Measurements from ENCODE around the gene CHDH. TPM values are rescaled to one million over a fixed set of nuclear protein-coding genes. Genes with fewer than 3 reads are reported as not detected.

CHDH gene
- total RNA-seq, 1 donor from 2014 or later: 17.7 TPM

DNA sequence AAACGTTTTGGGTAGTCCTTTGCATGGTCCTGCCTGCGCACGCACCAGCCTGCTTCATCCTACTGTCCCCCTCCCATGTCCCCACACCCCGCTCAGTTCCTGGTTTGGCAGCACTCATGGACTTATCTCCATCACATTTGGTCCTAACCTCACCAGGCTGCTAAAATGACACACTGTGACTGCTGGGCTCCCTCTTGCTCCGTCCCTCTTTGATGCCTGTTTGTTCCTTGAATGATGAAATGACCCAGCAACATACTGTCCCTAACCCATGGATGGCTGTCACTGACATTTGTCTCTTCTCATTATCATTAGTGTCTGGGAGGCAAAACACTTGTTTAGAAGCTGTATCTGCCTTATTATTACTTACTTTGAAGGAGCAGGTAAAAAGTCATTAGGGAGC, 80.5 kb downstream of the CHDH start:
- H3K36me3 Mint-ChIP-seq (ENCODE audit: insufficient read depth): no peaks in the 10 kb centered on the region
- peaks cover 7% of the 10 kb centered on the region for H3K27me3 Mint-ChIP-seq
- no peak overlapping the region for H3K4me3 Mint-ChIP-seq (ENCODE audit: low read depth)
- H3K4me1 Mint-ChIP-seq (ENCODE audit: low read depth): no peaks in the 10 kb centered on the region
- no peak for DNase-seq (ENCODE audit: low spot score, unreplicated experiment)
- H3K9me3 Mint-ChIP-seq (ENCODE audit: low read depth): no peaks in the 10 kb centered on the region
- TF ChIP-seq, protein P1, sequence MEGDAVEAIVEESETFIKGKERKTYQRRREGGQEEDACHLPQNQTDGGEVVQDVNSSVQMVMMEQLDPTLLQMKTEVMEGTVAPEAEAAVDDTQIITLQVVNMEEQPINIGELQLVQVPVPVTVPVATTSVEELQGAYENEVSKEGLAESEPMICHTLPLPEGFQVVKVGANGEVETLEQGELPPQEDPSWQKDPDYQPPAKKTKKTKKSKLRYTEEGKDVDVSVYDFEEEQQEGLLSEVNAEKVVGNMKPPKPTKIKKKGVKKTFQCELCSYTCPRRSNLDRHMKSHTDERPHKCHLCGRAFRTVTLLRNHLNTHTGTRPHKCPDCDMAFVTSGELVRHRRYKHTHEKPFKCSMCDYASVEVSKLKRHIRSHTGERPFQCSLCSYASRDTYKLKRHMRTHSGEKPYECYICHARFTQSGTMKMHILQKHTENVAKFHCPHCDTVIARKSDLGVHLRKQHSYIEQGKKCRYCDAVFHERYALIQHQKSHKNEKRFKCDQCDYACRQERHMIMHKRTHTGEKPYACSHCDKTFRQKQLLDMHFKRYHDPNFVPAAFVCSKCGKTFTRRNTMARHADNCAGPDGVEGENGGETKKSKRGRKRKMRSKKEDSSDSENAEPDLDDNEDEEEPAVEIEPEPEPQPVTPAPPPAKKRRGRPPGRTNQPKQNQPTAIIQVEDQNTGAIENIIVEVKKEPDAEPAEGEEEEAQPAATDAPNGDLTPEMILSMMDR (IDR thresholded peaks at IDR 0.05; ENCODE audit: unreplicated experiment): no peak
- H3K27ac Mint-ChIP-seq: no peak overlapping the region

- H3K4me3 Mint-ChIP-seq (ENCODE audit: low read depth): no peak overlapping the region
- H3K27ac Mint-ChIP-seq: no peak overlapping the region
- TF ChIP-seq, protein P1 (IDR thresholded peaks at IDR 0.05; ENCODE audit: unreplicated experiment): no peak
- peaks cover under 1% of the 10 kb centered on the region for H3K4me1 Mint-ChIP-seq (ENCODE audit: low read depth)
- H3K27me3 Mint-ChIP-seq: peaks cover 5% of the 10 kb centered on the region
- no peaks in the 10 kb centered on the region for H3K36me3 Mint-ChIP-seq (ENCODE audit: insufficient read depth)
- no peak for DNase-seq (ENCODE audit: low spot score, unreplicated experiment)
- H3K9me3 Mint-ChIP-seq (ENCODE audit: low read depth): no peaks in the 10 kb centered on the region
Measured at GRCh38 chr3:53764026-53764775, 82.0 kb downstream of the CHDH start.

GRCh38 chr3:53763353-53763752, 82.9 kb downstream of the CHDH start:
- Mint-ChIP-seq H3K27me3 (no peaks in the 10 kb centered on the region), H3K4me3 (ENCODE audit: low read depth) (no peak overlapping the region), H3K9me3 (ENCODE audit: low read depth) (no peaks in the 10 kb centered on the region), H3K36me3 (ENCODE audit: insufficient read depth) (no peaks in the 10 kb centered on the region), H3K27ac (no peak overlapping the region), H3K4me1 (ENCODE audit: low read depth) (peaks cover 3% of the 10 kb centered on the region)
- TF ChIP-seq, protein P1 (IDR thresholded peaks at IDR 0.05; ENCODE audit: unreplicated experiment): no peak
- DNase-seq (ENCODE audit: low spot score, unreplicated experiment): no peak

Other genes starting within 250 kb of the CHDH start
- 10.9 and 11.1 TPM in 2 replicates for gene IL17RB, start 149 bp upstream of the CHDH start, total RNA-seq
- gene ACTR8, start 35.7 kb upstream of the CHDH start, total RNA-seq: 55.1 and 60.8 TPM in 2 replicates
- gene SELENOK, start 45.4 kb upstream of the CHDH start, total RNA-seq: 40.2 and 44.2 TPM in 2 replicates

Data from progenitor cell of endocrine pancreas (in vitro differentiated cells).